ENCODE data around the gene RAMP1.

Gene RAMP1

DNA sequence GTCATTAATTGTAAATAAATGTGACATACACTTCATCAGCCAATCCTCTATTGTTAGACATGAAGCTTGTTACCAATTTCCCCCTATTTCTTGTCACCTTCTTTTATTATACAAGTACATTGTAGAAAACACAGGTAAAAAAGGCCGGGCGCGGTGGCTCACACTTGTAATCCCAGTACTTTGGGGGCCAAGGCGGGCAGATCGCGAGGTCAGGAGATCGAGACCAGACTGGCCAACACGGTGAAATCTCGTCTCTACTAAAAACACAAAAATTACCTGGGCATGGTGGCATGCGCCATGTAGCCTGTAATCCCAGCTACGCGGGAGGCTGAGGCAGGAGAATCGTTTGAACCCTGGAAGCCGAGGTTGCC lies 64.7 kb downstream of the RAMP1 start:
- H3K9me3 ChIP-seq (ENCODE audit: low read length) = no peaks in the 10 kb centered on the region
- no peaks in the 10 kb centered on the region for H3F3A ChIP-seq (ENCODE audit: insufficient read depth, low read length)
- H3K9me2 ChIP-seq (ENCODE audit: low read depth, low read length) = no peaks in the 10 kb centered on the region
- H2AFZ ChIP-seq (ENCODE audit: low read length) = no peak overlapping the region
- H3K27me3 ChIP-seq (ENCODE audit: insufficient read depth, low read length) = peaks cover 9% of the 10 kb centered on the region; the same call in 1 of the 2 replicates
- no peaks in the 10 kb centered on the region for H3K4me1 ChIP-seq (ENCODE audit: insufficient read depth, low read length, severe bottlenecking)
- H3K4me2 ChIP-seq (ENCODE audit: low read length) = no peak overlapping the region
- H3K27ac ChIP-seq (ENCODE audit: low read depth, low read length, poor library complexity, severe bottlenecking) = no peak overlapping the region
- H3K79me2 ChIP-seq (ENCODE audit: insufficient read depth, low read length) = no peaks in the 10 kb centered on the region
- H3K36me3 ChIP-seq (ENCODE audit: insufficient read depth, low read length) = no peaks in the 10 kb centered on the region
- TF ChIP-seq CTCF (IDR thresholded peaks at IDR 0.05; ENCODE audit: low read length) = no peak
- TF ChIP-seq EZH2 (IDR thresholded peaks at IDR 0.05; ENCODE audit: borderline replicate concordance, low read length) = no peak
- no peak overlapping the region for H3K4me3 ChIP-seq (ENCODE audit: low read depth, low read length, poor library complexity, severe bottlenecking)
- no peaks in the 10 kb centered on the region for H4K20me1 ChIP-seq (ENCODE audit: insufficient read depth, low read length)
- no peak overlapping the region for H3K9ac ChIP-seq (ENCODE audit: low read length)

GRCh38 chr2:237927135-237927534 lies 67.7 kb downstream of the RAMP1 start:
- peaks cover 7% of the 10 kb centered on the region; the same call in 1 of the 2 replicates for H3K9me3 ChIP-seq (ENCODE audit: low read length)
- no peak overlapping the region for H2AFZ ChIP-seq (ENCODE audit: low read length)
- H3K4me1 ChIP-seq (ENCODE audit: insufficient read depth, low read length, severe bottlenecking) = no peaks in the 10 kb centered on the region
- TF ChIP-seq EZH2 (IDR thresholded peaks at IDR 0.05; ENCODE audit: borderline replicate concordance, low read length) (no peak), CTCF (IDR thresholded peaks at IDR 0.05; ENCODE audit: low read length) (no peak)
- H4K20me1 ChIP-seq (ENCODE audit: insufficient read depth, low read length) = no peaks in the 10 kb centered on the region
- no peaks in the 10 kb centered on the region for H3K79me2 ChIP-seq (ENCODE audit: insufficient read depth, low read length)
- H3K36me3 ChIP-seq (ENCODE audit: insufficient read depth, low read length) = no peaks in the 10 kb centered on the region; the same call in 1 of the 2 replicates
- no peak overlapping the region for H3K4me3 ChIP-seq (ENCODE audit: low read depth, low read length, poor library complexity, severe bottlenecking)
- no peaks in the 10 kb centered on the region for H3K9me2 ChIP-seq (ENCODE audit: low read depth, low read length)
- no peak overlapping the region for H3K9ac ChIP-seq (ENCODE audit: low read length)
- H3K4me2 ChIP-seq (ENCODE audit: low read length) = no peak overlapping the region
- peaks cover 9% of the 10 kb centered on the region; the same call in 1 of the 2 replicates for H3K27me3 ChIP-seq (ENCODE audit: insufficient read depth, low read length)
- H3F3A ChIP-seq (ENCODE audit: insufficient read depth, low read length) = no peaks in the 10 kb centered on the region
- no peak overlapping the region for H3K27ac ChIP-seq (ENCODE audit: low read depth, low read length, poor library complexity, severe bottlenecking)

DNA sequence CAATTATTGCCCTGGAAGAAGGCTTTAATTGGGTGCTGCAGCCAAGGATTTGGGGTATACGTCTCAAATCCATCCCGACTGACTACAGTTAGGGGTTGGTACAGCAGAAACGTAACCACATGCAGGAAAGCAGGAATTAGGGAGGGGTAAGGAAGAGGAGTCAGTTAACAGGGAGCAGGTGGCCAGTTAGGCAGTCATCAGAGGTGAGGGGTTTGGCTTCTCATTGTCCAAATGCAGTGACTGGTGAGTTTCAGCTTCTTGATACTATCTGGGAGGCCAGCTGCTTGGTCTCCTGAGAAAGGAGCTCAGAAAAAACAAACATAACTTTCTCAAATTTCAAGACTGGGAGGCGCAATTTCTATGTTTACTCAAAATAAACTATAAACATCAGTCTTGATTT lies 68.6 kb downstream of the RAMP1 start:
- Histone ChIP-seq H3K9ac (ENCODE audit: low read length) (no peak overlapping the region), H3K9me3 (ENCODE audit: low read length) (peaks cover 7% of the 10 kb centered on the region; the same call in 1 of the 2 replicates), H3K36me3 (ENCODE audit: insufficient read depth, low read length) (no peaks in the 10 kb centered on the region; the same call in 1 of the 2 replicates), H3K9me2 (ENCODE audit: low read depth, low read length) (no peaks in the 10 kb centered on the region), H2AFZ (ENCODE audit: low read length) (no peak overlapping the region), H3K4me2 (ENCODE audit: low read length) (no peak overlapping the region), H3K27me3 (ENCODE audit: insufficient read depth, low read length) (peaks cover 9% of the 10 kb centered on the region; the same call in 1 of the 2 replicates), H4K20me1 (ENCODE audit: insufficient read depth, low read length) (no peaks in the 10 kb centered on the region), H3K27ac (ENCODE audit: low read depth, low read length, poor library complexity, severe bottlenecking) (no peak overlapping the region), H3F3A (ENCODE audit: insufficient read depth, low read length) (no peaks in the 10 kb centered on the region), H3K4me1 (ENCODE audit: insufficient read depth, low read length, severe bottlenecking) (no peaks in the 10 kb centered on the region), H3K4me3 (ENCODE audit: low read depth, low read length, poor library complexity, severe bottlenecking) (no peak overlapping the region), H3K79me2 (ENCODE audit: insufficient read depth, low read length) (no peaks in the 10 kb centered on the region)
- no peak for TF ChIP-seq CTCF (IDR thresholded peaks at IDR 0.05; ENCODE audit: low read length)
- TF ChIP-seq EZH2 (IDR thresholded peaks at IDR 0.05; ENCODE audit: borderline replicate concordance, low read length) = no peak

Measured in OCI-LY1 (cell line).